ENCODE results near the gene ZIC2.

- TF ChIP-seq CTCF (IDR thresholded peaks at IDR 0.05) (no peak), POLR2A (IDR thresholded peaks at IDR 0.05) (no peak)
These were observed 19.9 kb upstream of the ZIC2 start for GRCh38 chr13:99961636-99962035.
